ENCODE data around the gene KCTD20. TPM values are rescaled to one million over a fixed set of nuclear protein-coding genes. Genes with fewer than 3 reads are reported as not detected.
"Not testable (repeated sequence)": the region's sequence is repeated elsewhere in the genome, so short reads cannot be mapped to it uniquely, and the experiment has no call there.

The KCTD20 gene
- total and polyA plus RNA-seq, 4 experiments from 2014 or later: 35.2 to 38.9 (median 37.0) TPM

DNA sequence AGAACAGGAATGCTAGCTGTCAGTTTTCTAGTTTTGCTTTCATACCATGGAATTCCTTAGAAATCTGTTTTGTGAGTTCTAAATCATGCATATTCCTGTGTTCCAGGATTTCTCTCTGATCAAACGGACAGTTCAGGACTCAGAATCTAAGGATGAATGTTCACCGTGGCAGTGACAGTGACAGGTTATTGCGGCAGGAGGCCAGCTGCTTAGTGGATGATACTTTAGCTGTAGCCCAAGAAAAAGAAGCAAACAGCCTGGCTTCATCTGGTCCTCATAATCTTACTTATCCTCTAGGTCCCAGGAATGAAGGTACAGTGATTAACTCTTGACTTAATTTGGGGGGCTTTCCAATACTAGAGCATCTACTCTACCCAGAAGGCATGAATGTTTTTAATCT is 27.1 kb downstream of the KCTD20 start:
- H3K4me3 Mint-ChIP-seq: no peak overlapping the region
- CTCF ChIA-PET (ENCODE audit: partially characterized antibody): interaction anchor here (0.9 to 1.6 kb wide), 2 partner anchors 9 to 11 kb away, joined by 3 to 4 read pairs; no protein-coding TSS in a partner anchor
- peak overlapping the region; percentile 2 for H3K27ac ChIP-seq (ENCODE audit: low read depth, low read length)

DNA sequence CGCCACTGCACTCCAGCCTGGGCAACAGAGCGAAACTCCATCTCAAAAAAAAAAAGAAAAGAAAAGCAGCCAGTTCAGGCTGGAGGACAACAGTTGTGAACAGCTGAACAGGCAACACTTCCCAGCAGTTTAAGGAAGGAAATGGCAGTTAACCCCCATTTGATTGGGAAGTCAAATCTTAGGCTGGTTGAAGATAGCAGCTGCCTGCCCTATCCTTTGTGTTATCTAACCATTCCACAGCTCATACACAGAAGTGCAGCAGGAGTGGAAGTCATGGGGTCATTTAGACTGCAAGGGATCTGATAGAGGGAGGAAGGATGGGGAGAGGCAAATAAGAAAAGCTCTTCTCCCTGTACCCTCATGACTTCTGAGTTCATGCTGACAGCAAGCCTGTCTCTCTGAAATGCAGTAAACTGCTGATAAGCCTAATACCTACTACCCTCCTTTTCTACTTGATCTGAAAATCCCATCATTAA is 35.3 kb downstream of the KCTD20 start:
- Mint-ChIP-seq H3K27ac (peak overlapping the region in 4 of 7 donors; percentile 10 to 71 (median 40)), H3K4me3 (no peak overlapping the region), H3K4me1 (peaks cover 9 to 20% (median 13%) of the 10 kb centered on the region in 4 donors), H3K36me3 (peaks cover 27 to 60% of the 10 kb centered on the region in 2 donors), H3K9me3 (no peaks in the 10 kb centered on the region), H3K27me3 (no peaks in the 10 kb centered on the region)
- no peak overlapping the region for H3K27ac ChIP-seq (ENCODE audit: low read depth, low read length)
- DNase-seq: no peak
- H3K27me3 ChIP-seq (ENCODE audit: insufficient read depth, low read length): no peaks in the 10 kb centered on the region
- H3K4me3 ChIP-seq (ENCODE audit: low read length in 2 of 2): no peak overlapping the region
- intact Hi-C loops (cut with micrococcal nuclease): no loop called here
- ChIA-PET CTCF (ENCODE audit: partially characterized antibody) (interaction anchor here (0.7 to 1.3 kb wide), 3 partner anchors 25 to 104 kb away, joined by 3 to 4 read pairs (median 3); no protein-coding TSS in a partner anchor), POLR2A (ENCODE audit: partially characterized antibody) (interaction anchor here (0.9 to 1.4 kb wide), 2 partner anchors 10 to 13 kb away, joined by 3 to 10 read pairs; no protein-coding TSS in a partner anchor)
- no peaks in the 10 kb centered on the region for H3K4me1 ChIP-seq (ENCODE audit: insufficient read depth, low read length)
- H3K9me3 ChIP-seq (ENCODE audit: control insufficient read depth in 1 of 2, low read length in 2 of 2): no peaks in the 10 kb centered on the region
- H3K36me3 ChIP-seq (ENCODE audit: insufficient read depth, low read length): peaks cover 9% of the 10 kb centered on the region

More for the DNA sequence above, 27.1 kb downstream of the KCTD20 start:
- Mint-ChIP-seq H3K27ac (peak overlapping the region in 2 of 7 donors; percentile 30 to 57), H3K9me3 (no peaks in the 10 kb centered on the region), H3K27me3 (no peaks in the 10 kb centered on the region), H3K36me3 (peaks cover 26 to 30% of the 10 kb centered on the region in 2 donors), H3K4me1 (peaks cover 8 to 22% (median 11%) of the 10 kb centered on the region in 4 donors)
- H3K4me3 ChIP-seq (ENCODE audit: low read length in 2 of 2): no peak overlapping the region
- peaks cover 4% of the 10 kb centered on the region for H3K4me1 ChIP-seq (ENCODE audit: insufficient read depth, low read length)
- no peaks in the 10 kb centered on the region for H3K9me3 ChIP-seq (ENCODE audit: control insufficient read depth in 1 of 2, low read length in 2 of 2)
- intact Hi-C loops (cut with micrococcal nuclease): no loop called here
- H3K36me3 ChIP-seq (ENCODE audit: insufficient read depth, low read length): peaks cover 7% of the 10 kb centered on the region
- DNase-seq: no peak
- POLR2A ChIA-PET (ENCODE audit: partially characterized antibody): interaction anchor here (1.4 to 1.5 kb wide), 2 partner anchors 14 to 19 kb away, joined by 3 to 4 read pairs; no protein-coding TSS in a partner anchor
- no peaks in the 10 kb centered on the region for H3K27me3 ChIP-seq (ENCODE audit: insufficient read depth, low read length)

DNA sequence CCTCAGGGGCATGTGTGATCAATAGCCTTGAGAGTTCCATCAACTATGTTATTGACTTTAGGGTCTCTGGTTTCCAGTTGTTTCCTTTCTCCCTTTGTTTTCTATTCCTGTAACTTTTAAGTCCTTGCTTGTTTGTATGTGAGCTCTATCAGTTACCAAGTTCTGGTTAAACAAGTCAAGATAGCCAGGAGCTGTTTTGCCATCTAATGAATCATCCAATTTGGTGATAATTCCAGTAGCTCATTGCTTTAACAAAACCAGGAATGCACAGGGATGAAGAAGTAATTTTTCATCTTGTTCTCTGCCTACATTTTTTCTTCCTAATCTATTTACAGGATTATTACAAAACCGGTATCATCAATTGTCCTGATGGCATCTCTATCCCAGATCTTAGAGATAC is 36.5 kb downstream of the KCTD20 start:
- Histone ChIP-seq H3K27ac (ENCODE audit: low read depth, low read length) (no peak overlapping the region), H3K27me3 (ENCODE audit: insufficient read depth, low read length) (no peaks in the 10 kb centered on the region), H3K36me3 (ENCODE audit: insufficient read depth, low read length) (peaks cover 9% of the 10 kb centered on the region), H3K4me1 (ENCODE audit: insufficient read depth, low read length) (no peaks in the 10 kb centered on the region), H3K4me3 (ENCODE audit: low read length in 2 of 2) (no peak overlapping the region), H3K9me3 (ENCODE audit: control insufficient read depth in 1 of 2, low read length in 2 of 2) (no peaks in the 10 kb centered on the region)
- no peaks in the 10 kb centered on the region for H3K9me3 Mint-ChIP-seq
- POLR2A ChIA-PET (ENCODE audit: partially characterized antibody): interaction anchor here (0.6 to 1.4 kb wide), 2 partner anchors 8 to 48 kb away, joined by 4 to 10 read pairs; no protein-coding TSS in a partner anchor
- intact Hi-C loops (cut with micrococcal nuclease): no loop called here
- H3K27me3 Mint-ChIP-seq: no peaks in the 10 kb centered on the region
- peaks cover 9 to 20% (median 13%) of the 10 kb centered on the region in 4 donors for H3K4me1 Mint-ChIP-seq
- H3K36me3 Mint-ChIP-seq: peaks cover 34 to 63% of the 10 kb centered on the region in 2 donors
- peak overlapping the region in 5 of 7 donors; percentile 17 to 86 (median 71) for H3K27ac Mint-ChIP-seq
- H3K4me3 Mint-ChIP-seq: no peak overlapping the region
- DNase-seq: no peak
- CTCF ChIA-PET (ENCODE audit: partially characterized antibody): interaction anchor here (1.2 to 1.3 kb wide), 2 partner anchors 14 to 50 kb away, joined by 3 to 4 read pairs; no protein-coding TSS in a partner anchor

DNA sequence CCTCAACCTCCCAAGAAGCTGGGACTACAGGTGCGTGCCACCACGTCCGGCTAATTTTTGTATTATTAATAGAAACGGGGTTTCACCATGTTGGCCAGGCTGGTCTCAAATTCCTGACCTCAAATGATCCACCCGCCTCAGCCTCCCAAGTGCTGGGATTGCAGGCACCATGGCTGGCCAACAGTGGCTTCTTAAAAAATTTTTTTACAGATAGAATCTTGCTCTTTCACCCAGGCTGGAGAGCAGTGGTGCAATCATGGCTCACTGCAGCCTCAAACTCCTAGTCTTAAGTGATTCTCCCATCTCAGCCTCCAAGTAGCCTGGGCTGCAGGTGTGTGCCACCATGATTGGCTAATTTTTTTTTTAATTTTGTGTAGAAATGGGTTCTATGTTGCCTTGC is 40.5 kb downstream of the KCTD20 start:
- H3K4me3 ChIP-seq (ENCODE audit: low read length in 2 of 2); H3K4me3 Mint-ChIP-seq; H3K27me3 Mint-ChIP-seq; intact Hi-C loops (cut with micrococcal nuclease); H3K27ac ChIP-seq (ENCODE audit: low read depth, low read length); H3K4me1 ChIP-seq (ENCODE audit: insufficient read depth, low read length); H3K27me3 ChIP-seq (ENCODE audit: insufficient read depth, low read length); CTCF ChIA-PET (ENCODE audit: partially characterized antibody); H3K9me3 ChIP-seq (ENCODE audit: control insufficient read depth in 1 of 2, low read length in 2 of 2); DNase-seq; H3K9me3 Mint-ChIP-seq; POLR2A ChIA-PET (ENCODE audit: partially characterized antibody): not testable (repeated sequence)
- H3K27ac Mint-ChIP-seq: peak overlapping the region in 1 of 7 donors; percentile 4
- H3K36me3 Mint-ChIP-seq: peaks cover 57 to 72% of the 10 kb centered on the region in 2 donors
- peaks cover 4 to 11% (median 6%) of the 10 kb centered on the region in 4 donors for H3K4me1 Mint-ChIP-seq
- peaks cover 21% of the 10 kb centered on the region for H3K36me3 ChIP-seq (ENCODE audit: insufficient read depth, low read length)

DNA sequence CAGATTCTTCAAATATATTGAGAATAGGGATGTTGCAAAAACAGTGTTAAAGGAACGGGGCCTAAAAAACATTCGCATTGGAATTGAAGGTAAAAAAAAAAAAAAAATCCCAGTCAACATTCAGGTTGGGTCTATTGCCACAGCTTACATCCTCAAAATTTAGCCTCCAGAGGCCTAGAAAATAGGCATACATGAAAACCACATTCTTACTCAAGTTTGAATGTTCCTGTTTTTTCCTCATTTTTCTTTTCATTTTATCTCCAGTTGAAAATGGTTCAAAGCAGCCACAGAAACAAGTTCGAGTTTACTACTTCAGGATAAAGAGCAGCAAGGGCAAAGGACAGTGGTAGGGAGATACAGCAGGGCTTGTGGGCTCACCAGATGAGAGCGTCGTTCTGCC is 41.9 kb downstream of the KCTD20 start:
- intact Hi-C loops (cut with micrococcal nuclease): loop anchor here (5.0 kb wide), 1 partner anchor 62 kb away; no protein-coding TSS in a partner anchor
- POLR2A ChIA-PET (ENCODE audit: partially characterized antibody): interaction anchor here (0.9 to 1.3 kb wide), 4 partner anchors 10 to 74 kb away, joined by 3 to 5 read pairs (median 4); no protein-coding TSS in a partner anchor
- no peaks in the 10 kb centered on the region for H3K9me3 ChIP-seq (ENCODE audit: control insufficient read depth in 1 of 2, low read length in 2 of 2)
- H3K4me1 Mint-ChIP-seq: peaks cover 2 to 17% (median 4%) of the 10 kb centered on the region in 4 donors
- CTCF ChIA-PET (ENCODE audit: partially characterized antibody): interaction anchor here (0.9 to 1.4 kb wide), 2 partner anchors 11 to 16 kb away, joined by 3 read pairs; no protein-coding TSS in a partner anchor
- H3K27me3 Mint-ChIP-seq: no peaks in the 10 kb centered on the region
- no peak for DNase-seq
- H3K36me3 ChIP-seq (ENCODE audit: insufficient read depth, low read length): peaks cover 21% of the 10 kb centered on the region
- H3K4me3 Mint-ChIP-seq: no peak overlapping the region
- H3K9me3 Mint-ChIP-seq: no peaks in the 10 kb centered on the region
- no peak overlapping the region for H3K4me3 ChIP-seq (ENCODE audit: low read length in 2 of 2)
- no peaks in the 10 kb centered on the region for H3K4me1 ChIP-seq (ENCODE audit: insufficient read depth, low read length)
- H3K27me3 ChIP-seq (ENCODE audit: insufficient read depth, low read length): no peaks in the 10 kb centered on the region
- H3K27ac Mint-ChIP-seq: peak overlapping the region in 6 of 7 donors; percentile 36 to 81 (median 52)
- peaks cover 58 to 71% of the 10 kb centered on the region in 2 donors for H3K36me3 Mint-ChIP-seq
- H3K27ac ChIP-seq (ENCODE audit: low read depth, low read length): no peak overlapping the region

DNA sequence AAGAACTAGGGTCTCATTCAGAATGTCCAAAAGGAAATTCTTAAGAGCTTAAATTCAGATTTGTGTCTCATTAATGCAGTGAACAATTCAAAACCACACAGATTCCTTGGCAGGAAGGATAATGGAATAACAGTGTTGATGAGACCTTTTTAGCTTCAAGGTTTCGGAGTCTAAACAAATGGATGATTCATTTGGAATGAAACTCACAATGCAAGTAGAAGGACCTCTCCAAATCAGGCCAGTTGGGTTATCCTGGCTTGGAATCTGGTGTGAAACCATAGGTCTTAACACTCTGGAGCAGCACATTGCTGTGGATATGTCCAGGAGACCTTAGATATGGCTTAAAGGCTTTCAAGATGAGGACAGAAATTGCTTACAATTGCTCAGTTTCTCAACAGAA is 44.9 kb downstream of the KCTD20 start:
- H3K9me3 ChIP-seq (ENCODE audit: control insufficient read depth in 1 of 2, low read length in 2 of 2): no peaks in the 10 kb centered on the region
- H3K4me3 ChIP-seq (ENCODE audit: low read length in 2 of 2): no peak overlapping the region
- Mint-ChIP-seq H3K27me3 (no peaks in the 10 kb centered on the region), H3K27ac (peak overlapping the region in 3 of 7 donors; percentile 7 to 44 (median 9)), H3K4me3 (no peak overlapping the region), H3K36me3 (peaks cover 61 to 68% of the 10 kb centered on the region in 2 donors), H3K4me1 (peaks cover 6 to 35% (median 9%) of the 10 kb centered on the region in 4 donors), H3K9me3 (no peaks in the 10 kb centered on the region)
- intact Hi-C loops (cut with micrococcal nuclease): loop anchor here (5.0 kb wide), 1 partner anchor 65 kb away; no protein-coding TSS in a partner anchor
- no peaks in the 10 kb centered on the region for H3K27me3 ChIP-seq (ENCODE audit: insufficient read depth, low read length)
- no peak for DNase-seq
- peaks cover 12% of the 10 kb centered on the region for H3K36me3 ChIP-seq (ENCODE audit: insufficient read depth, low read length)
- no peaks in the 10 kb centered on the region for H3K4me1 ChIP-seq (ENCODE audit: insufficient read depth, low read length)
- ChIA-PET CTCF (ENCODE audit: partially characterized antibody) (interaction anchor here (1.1 to 2.7 kb wide), 4 partner anchors 60 to 127 kb away, joined by 3 to 11 read pairs (median 5); no protein-coding TSS in a partner anchor), POLR2A (ENCODE audit: partially characterized antibody) (interaction anchor here (0.9 to 2.1 kb wide), 3 partner anchors 9 to 113 kb away, joined by 4 to 10 read pairs (median 5); no protein-coding TSS in a partner anchor)
- H3K27ac ChIP-seq (ENCODE audit: low read depth, low read length): no peak overlapping the region

DNA sequence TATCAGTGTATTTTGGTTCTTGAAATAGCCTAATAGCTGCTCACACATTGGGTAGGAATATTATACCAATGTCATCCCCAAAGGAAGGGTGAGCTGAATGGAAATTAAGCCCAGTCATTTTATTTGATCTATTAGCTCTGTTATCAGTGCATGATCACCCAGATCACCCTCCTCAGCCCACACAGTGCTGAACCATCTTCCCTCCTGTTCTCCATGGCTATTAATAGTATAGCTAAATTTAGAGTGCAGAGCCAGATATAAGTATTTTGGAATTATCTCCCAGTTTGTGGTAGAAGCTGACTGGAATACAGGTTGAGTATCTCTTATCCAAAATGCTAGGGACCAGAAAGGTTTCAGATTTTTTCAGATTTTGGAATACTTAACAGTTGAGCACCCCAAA is 45.4 kb downstream of the KCTD20 start:
- Histone ChIP-seq H3K4me1 (ENCODE audit: insufficient read depth, low read length) (no peaks in the 10 kb centered on the region), H3K27ac (ENCODE audit: low read depth, low read length) (no peak overlapping the region), H3K27me3 (ENCODE audit: insufficient read depth, low read length) (no peaks in the 10 kb centered on the region), H3K9me3 (ENCODE audit: control insufficient read depth in 1 of 2, low read length in 2 of 2) (no peaks in the 10 kb centered on the region), H3K36me3 (ENCODE audit: insufficient read depth, low read length) (peaks cover 12% of the 10 kb centered on the region), H3K4me3 (ENCODE audit: low read length in 2 of 2) (no peak overlapping the region)
- no peaks in the 10 kb centered on the region for H3K27me3 Mint-ChIP-seq
- H3K4me3 Mint-ChIP-seq: no peak overlapping the region
- H3K9me3 Mint-ChIP-seq: no peaks in the 10 kb centered on the region
- ChIA-PET CTCF (ENCODE audit: partially characterized antibody) (interaction anchor here (1.0 to 2.7 kb wide), 5 partner anchors 29 to 127 kb away, joined by 3 to 11 read pairs (median 5); no protein-coding TSS in a partner anchor), POLR2A (ENCODE audit: partially characterized antibody) (interaction anchor here (0.9 to 2.1 kb wide), 5 partner anchors 10 to 113 kb away, joined by 3 to 10 read pairs (median 4); no protein-coding TSS in a partner anchor)
- peaks cover 6 to 37% (median 10%) of the 10 kb centered on the region in 4 donors for H3K4me1 Mint-ChIP-seq
- intact Hi-C loops (cut with micrococcal nuclease): loop anchor here (5.0 kb wide), 1 partner anchor 66 kb away; no protein-coding TSS in a partner anchor
- DNase-seq: no peak
- peak overlapping the region in 3 of 7 donors; percentile 7 to 48 (median 9) for H3K27ac Mint-ChIP-seq
- peaks cover 63 to 72% of the 10 kb centered on the region in 2 donors for H3K36me3 Mint-ChIP-seq

Data from CD4-positive, alpha-beta memory T cell (primary cell).